NCI-H1092 (cell line): ENCODE measurements around the gene CCNYL1.
"Not testable (repeated sequence)": the region's sequence is repeated elsewhere in the genome, so short reads cannot be mapped to it uniquely, and the experiment has no call there.

ENCODE experiments used
- DNase-seq: peaks from one replicate; lab custom pipeline; 2025; lab: John Stamatoyannopoulos, UW

The CCNYL1 gene

DNA sequence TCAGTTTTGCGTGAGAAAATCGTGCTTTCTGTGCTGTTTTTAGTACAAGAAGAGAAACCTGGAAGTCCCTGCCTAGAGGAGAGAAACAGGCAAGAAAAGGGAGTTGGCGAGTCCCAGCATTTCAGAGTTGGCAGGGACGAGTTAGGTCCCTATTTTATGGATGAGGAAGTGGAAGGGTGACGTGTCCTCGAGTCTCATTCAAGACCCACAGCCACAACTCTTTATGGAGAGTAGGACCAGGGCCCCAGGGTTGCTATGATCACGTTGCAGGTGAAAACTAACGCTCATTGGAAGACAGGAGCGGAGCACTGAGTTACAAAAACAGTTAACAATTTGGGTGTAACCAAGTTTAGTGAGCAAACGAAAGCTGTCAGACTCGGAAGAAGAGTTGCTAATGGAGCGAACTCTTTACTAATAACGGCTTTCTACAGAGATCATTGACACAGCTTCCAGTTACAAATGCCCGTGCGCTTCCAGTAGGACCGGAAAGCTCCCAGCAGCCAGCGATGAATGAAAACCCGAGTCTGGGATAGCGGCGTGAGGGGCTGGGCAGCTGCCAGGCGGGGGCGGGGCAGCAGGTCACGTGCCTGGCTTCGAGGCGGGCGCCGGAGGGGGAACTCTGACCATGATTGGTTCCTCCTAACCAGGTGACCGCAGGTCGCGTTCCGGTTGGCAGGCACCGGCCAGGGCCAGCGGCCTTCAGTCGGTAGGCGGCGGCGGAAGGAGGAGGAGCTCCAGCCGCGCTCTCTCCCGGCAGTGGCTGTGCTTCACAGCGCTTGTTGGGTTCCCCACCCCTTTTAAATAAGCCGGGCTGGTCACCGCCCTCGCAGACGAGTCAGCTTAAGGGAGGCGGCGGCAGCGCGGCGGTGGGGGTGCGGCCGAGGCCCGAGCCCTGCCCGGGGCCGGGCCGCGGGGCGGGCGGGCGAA is at the start of gene CCNYL1:
Gene CCNYL1 (plus strand): TSS at position 827 of the 927 bp plus-strand sequence. CDS start 257 bp downstream, outside the sequence.
- peak; percentile 91 for DNase-seq

DNA sequence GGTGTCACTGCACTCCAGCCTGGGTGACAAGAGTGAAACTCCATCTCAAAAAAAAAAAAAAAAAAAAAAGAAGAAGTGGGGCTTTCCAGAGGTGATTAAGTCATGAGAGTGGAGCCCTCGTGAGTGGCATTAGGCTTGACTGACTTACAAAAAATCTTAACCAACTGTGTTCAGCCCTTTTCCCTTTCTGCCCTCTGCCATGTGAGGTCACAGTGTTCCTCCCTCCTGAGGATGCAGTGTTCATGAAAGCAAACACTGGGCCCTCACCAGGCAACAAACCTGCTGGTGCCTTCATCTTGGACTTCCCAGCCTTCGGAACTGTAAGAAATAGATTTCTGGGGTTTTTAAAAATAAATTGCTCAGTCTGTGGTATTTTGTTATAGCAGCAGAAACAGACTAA is 49.2 kb upstream of the CCNYL1 start:
- no peak for DNase-seq

DNA sequence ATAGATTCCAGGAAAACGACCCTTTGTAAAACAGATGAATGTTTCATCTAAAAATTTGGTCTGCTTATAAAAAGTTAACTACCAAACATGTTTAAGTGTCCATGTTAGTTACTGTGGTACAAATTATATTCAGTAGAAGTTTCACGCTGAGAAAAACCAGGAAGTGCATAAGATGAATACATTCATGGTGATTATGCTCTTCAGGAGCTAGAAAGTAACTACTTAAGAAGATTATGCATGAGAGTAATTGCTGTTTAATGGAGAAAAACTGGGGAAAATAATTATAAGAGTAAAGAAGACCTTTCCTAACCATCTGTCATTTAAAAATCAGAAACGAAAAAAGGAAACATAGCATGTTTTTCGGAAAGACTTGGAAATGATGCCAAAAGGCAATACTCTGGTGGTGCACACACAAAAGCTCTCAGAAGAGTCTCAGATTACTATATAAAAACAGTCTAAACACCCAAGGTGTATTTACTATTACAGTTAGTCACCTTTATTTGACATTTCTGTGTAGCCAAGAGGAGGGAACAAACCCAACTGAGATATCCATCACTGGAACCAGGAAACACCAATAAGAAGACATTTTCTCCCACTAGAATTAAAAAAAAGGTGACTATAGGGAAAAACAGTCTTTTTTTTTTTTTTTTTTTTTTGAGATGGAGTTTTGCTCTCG is 47.4 kb upstream of the CCNYL1 start:
- DNase-seq, result no peak

- DNase-seq, result no peak
Measured at GRCh38 chr2:207670887-207671286, 40.6 kb upstream of the CCNYL1 start.

GRCh38 chr2:207673431-207673830 is 38.0 kb upstream of the CCNYL1 start:
- no peak for DNase-seq

GRCh38 chr2:207674266-207674774 is 37.1 kb upstream of the CCNYL1 start:
- DNase-seq, result no peak

- no peak for DNase-seq
Measured at GRCh38 chr2:207674826-207675225, 36.6 kb upstream of the CCNYL1 start.

GRCh38 chr2:207676827-207677354 is 34.5 kb upstream of the CCNYL1 start:
- DNase-seq, result no peak

DNA sequence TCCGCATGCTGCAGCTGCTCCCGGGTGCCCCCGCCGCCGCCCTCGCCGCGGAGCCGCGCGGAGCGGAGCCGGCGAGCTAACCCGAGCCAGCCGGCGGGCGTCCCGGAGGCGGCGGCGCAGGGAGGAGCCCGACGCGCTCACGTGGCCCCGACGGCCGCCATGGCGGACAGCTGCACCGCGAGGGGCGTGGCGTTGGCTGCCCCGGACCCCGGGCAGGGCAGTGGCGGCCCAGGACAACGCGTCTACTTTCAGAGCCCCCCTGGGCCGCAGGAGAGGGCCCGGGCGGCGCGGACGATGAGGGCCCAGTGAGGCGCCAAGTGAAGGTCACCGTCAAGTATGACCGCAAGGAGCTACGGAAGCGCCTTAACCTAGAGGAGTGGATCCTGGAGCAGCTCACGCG is 30.0 kb upstream of the CCNYL1 start:
- no peak for DNase-seq

DNA sequence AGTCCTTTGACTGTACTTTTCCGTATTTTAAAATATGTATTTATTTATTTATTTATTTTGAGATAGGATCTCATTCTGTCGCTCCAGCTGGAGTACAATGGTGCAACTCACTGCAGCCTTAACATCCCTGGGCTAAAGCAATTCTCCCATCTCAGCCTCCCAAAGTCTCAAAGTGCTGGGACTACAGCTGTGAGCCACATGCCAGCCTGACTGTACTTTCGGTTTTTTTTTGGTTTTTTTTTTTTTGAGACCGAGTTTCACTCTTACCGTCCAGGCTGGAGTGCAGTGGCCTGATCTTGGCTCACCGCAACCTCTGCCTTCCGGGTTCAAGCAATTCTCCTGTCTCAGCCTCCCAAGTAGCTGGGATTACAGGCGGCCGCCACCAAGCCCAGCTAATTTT is 28.9 kb upstream of the CCNYL1 start:
- no peak for DNase-seq

GRCh38 chr2:207683438-207683837 is 28.0 kb upstream of the CCNYL1 start:
- no peak for DNase-seq

DNA sequence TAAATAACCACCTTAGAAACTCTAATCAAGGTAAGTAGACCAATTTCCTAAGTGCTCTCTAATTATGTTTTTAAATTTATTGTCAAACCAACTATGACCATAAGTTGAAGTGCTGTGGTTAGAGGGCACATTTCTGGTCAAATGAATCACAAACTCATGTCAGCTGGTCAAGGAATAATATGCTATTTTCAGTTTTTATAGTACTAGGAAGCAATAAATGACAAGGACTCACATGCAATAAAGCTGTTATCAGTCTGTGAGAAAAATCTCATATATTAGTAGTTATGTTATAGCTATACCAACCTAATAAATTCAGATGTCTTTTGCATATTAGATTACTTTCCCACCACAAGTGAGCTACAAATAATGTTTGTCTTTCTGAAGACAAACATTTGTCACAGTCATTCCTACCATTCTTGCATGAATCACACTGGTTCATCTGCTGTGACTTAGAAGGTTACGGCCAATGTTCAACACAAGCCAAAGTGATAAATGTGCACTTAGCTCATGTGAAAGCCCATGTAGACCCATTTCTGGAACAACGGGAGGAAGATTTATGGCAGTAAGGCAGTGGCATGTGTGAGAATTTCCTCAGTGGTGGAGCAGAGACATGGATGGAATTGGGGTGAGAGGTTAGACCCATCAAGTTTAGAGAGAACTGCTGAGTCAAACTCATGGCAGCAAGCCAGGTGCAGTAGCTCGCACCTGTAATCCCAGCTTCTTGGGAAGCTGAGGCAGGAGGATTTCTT is 27.4 kb upstream of the CCNYL1 start:
- DNase-seq, result no peak

GRCh38 chr2:207686812-207687211 is 24.6 kb upstream of the CCNYL1 start:
- DNase-seq, result no peak

GRCh38 chr2:207688597-207688996 is 22.8 kb upstream of the CCNYL1 start:
- no peak for DNase-seq

DNA sequence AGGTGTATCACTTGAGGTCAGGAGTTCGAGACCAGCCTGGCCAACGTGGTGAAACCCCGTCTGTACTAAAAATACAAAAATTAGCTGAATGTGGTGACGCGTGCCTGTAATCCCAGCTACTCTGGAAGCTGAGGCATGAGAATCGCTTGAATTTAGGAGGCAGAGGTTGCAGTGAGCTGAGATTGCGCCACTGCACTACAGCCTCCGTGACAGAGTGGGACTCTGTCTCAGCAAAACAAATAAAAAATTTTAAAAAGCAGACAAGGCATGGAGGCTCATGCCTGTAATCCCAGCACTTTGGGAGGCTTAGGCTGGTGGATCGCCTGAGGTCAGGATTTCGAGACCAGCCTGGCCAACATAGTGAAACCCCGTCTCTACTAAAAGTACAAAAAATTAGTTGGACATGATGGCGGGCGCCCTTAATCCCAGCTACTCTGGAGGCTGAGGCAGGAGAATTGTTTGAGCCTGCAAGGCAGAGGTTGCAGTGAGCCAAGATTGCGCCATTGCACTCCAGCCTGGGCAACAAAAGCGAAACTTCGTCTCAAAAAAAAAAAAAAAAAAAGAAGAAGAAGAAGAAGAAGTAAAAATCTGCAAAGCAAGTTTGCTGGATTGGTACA is 20.5 kb upstream of the CCNYL1 start:
- DNase-seq, result not testable (repeated sequence)

GRCh38 chr2:207692206-207693065 is 19.0 kb upstream of the CCNYL1 start:
- peak; percentile 6 for DNase-seq

DNA sequence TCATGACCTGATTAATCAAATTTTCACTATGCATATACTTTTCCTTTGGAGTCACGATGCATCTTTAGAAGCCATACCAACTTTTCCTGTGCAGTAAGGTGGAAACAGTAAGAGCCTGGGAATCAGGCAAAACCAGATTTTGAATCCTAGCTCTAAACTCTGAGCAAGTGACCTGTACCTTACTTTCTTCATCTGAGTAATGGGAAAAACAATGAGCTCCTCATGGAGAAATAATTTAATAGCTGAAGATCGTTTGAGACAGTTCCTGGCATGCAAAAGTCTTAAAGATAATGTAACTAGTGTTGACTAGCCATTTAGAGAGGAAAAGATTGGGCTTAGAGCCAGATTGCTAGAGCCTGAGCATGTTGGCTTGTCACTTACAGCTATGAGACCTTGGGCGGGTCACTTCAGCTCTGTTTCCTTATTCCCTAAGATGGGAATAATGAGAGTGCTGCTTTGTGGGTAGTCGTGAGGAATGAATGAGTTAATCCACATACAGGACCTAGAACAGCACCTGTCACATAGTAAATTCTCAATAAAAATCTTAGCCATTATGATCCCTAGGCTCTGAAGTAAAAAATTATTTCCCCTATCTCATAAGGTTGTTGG is 17.7 kb upstream of the CCNYL1 start:
- DNase-seq, result no peak

DNA sequence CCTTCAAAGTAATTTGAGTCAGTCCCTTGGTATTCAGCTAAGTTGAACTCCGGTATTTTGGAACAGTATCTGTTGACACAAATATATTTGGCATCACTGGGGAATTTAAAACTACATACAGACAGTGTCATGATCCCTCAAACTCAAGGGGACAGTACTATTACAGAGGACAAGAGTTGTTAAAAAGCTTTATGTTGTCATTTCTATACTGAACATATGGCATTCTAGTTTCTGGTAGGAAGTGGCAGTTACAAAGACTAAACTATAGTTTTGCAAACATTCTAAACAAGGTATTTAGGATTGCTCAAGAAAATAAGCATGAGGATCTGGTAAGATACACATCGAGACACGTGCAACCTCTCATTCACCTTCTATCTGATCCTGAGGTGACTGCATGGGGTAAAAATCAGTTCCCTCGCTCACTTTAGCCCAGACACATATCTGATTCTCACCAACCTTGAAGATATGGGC is 16.6 kb upstream of the CCNYL1 start:
- DNase-seq, result no peak

DNA sequence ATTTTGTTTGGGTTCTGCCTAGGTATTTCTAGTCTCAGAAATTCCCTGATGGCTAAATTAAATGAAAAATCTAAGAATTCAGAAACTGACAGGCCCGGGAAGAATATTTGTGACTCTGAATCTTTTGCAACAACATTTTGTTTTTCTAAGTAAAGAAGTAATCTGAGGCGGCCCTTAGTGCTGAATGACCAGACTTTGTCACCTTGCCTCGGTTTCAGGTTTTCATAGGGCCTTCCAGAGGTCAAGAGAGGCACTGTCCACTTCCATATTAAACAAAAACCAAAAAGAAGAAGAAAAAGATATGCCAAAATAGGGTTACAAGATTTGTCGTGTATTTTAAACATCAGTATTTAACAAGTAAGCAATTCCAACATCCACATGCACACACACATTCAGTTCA is 16.1 kb upstream of the CCNYL1 start:
- DNase-seq, result no peak

- not testable (repeated sequence) for DNase-seq
Measured at GRCh38 chr2:207696911-207697310, 14.5 kb upstream of the CCNYL1 start.
